Activated T-helper 9 cell treated with anti-CD3 and anti-CD28 coated beads, Interleukin-2, amount 50 U/mL, for 16 hours (primary cell): ENCODE data around the gene PRR15.
"Not testable (repeated sequence)": the region's sequence is repeated elsewhere in the genome, so short reads cannot be mapped to it uniquely, and the experiment has no call there.

Experiments
- DNase-seq: peaks from one replicate; pipeline ENCODE4 v3.0.0-alpha.2; 2020; ENCODE audit warnings: low read depth

The PRR15 gene, protein sequence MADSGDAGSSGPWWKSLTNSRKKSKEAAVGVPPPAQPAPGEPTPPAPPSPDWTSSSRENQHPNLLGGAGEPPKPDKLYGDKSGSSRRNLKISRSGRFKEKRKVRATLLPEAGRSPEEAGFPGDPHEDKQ

DNA sequence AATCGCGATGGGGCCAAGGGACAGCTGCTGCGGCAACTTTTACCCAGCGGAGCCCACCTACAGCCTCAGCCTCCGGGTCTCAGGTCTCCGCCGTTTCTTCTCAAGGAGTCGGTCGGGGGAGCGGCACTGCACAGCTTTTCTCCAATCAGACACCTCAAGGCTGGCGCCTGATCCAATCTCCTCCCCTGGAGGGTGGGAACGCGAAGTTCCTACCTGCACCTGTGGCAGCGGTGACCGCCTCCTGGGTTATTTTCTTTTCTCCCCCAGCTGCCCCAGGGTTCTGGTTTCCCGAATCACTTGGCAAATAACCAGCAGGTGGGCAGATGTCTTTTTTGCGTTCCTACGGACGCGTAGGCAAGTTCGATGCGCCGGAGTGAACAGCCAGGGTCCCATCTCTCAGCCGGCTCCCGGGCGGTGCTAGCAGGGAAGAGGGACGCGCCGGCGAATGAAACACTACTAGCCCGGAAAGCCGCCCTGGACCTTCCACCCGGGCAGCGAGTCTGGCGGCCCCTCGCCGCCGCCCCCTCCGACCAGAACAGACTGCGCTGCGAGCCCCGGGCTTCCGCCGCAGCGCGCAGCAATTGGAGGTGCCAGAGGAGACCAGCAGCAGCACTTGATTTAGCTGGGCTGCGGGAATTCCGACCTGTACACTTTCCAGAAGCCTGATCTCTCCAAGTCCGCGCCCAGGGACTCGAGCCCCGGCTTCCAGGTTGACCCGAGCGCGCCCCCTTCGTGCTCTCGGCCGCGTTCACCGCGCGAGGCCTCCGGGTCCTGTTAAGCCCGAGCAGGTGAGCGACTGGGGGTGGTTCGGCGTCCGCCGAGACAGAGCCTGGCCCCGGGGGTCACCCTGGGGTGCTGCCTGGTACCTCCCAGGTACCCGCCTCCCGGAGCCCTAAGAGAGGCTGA, at the start of gene PRR15:
TSS of gene PRR15 (plus strand) at position 246 of the 906 bp plus-strand sequence. CDS start 2,495 bp downstream, outside the sequence.
- DNase-seq = no peak

DNA sequence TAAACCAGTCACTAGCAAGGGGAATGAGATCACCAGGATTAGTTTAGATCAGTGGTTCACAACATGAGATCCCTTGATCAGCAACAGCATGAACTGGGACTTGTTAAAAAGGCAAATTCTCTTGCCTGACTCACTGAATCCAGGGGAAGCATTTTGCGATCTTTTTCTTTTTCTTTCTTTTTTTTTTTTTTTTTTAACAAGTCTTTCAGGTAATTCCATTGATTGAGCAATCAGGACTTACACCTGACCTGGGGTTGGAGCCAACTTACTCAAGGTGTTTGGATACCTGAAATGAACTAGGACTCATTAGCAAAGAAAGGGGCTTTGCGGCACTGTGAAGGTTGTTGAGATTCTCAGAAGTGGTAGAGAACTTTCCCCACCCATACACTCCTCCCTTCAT, 47.1 kb upstream of the PRR15 start:
- no peak for DNase-seq

DNA sequence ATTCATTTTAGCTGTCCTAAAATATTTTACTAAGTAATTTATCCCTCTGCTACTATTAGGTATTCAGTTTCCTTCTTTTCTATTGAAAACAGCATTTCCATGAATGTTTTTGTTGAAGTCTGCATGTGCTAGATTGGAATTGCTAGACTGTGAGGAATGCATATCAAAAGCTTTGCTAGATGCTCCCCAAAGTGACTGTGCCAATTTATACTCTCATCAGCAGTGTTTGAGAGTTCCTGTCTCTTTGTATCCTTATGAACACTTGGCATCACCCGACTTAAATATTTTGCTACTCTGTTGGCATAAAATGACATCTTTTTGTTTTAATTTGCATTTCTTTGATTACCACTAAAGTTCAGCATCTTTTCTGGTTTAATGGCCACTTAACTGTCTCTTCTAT, 45.0 kb upstream of the PRR15 start:
- DNase-seq = no peak

DNA sequence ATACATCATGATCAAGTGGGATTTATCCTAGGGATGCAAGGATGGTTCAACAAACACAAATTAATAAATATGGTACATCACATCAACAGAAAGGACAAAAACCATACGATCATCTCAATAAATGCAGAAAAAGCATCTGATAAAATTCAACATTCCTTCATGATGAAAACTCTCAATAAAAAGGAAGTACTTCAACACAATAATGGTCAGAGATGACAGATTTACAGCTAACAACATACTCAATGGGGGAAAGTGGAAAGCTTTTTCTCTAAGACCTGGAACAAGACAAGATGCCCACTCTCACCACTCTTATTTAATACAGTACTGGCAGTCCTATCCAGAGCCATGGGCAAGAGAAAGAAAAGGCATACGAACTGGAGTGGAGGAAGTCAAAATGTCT, 39.9 kb upstream of the PRR15 start:
- no peak for DNase-seq

DNA sequence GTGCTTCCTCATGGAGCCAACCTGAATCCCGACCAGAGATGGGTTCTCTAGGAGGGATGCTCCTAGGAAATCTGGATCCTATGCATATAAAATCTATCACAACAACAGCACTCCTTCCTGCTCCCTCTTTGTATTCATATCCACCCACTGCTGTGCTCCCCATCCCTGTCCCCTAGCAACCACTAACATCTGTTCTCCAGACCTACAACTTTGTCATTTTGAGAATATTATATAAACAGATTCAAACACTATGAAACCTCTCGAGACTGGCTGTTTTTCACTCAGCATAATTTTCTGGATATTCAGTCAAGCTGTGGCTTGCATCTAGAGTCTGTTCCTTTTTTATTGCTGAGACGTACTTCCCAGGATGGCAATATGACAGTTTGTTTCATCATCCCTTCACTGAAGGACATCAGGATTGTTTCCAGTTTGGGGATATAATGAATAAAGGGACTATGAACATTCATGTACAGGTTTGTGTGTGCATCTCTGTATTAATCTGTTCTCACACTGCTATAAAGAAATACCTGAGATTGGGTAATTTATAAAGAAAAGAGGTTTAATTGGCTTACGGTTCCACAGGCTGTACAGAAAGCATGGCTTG, 36.0 kb upstream of the PRR15 start:
- DNase-seq = no peak

DNA sequence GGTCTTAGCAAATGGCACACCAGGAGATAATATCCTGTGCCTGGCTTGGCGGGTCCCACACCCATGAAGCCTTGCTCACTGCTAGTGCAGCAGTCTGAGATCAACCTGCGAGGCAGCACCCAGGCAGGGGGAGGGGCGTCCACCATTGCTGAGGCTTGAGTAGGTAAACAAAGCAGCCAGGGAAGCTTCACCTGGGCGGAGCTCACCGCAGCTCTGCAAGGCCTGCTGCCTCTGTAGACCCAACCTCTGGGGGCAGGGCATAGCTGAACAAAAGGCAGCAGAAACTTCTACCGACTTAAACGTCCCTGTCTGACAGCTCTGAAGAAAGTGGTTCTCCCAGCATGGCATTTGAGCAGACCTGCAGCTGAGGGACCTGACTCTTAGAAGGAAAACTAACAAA, 35.1 kb upstream of the PRR15 start:
- DNase-seq = not testable (repeated sequence)

DNA sequence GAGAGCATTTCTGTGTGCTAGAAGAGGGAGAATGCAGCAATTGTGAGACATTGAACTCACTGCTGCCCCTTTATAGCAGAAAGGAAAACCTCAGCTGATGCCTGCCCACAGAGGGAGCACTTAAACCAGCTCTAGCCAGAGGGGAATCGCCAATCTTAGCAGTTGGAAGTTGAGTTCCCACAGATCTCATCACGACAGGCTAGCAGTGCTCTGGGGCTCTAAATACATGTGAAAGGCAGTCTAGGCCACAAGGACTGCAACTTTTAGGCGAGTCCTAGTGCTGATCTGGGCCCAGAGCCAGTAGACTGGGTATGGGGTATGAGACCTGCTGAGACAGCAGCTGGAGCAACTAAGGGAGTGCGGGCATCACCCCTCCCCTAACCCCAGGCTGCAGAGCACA, 25.2 kb upstream of the PRR15 start:
- no peak for DNase-seq

DNA sequence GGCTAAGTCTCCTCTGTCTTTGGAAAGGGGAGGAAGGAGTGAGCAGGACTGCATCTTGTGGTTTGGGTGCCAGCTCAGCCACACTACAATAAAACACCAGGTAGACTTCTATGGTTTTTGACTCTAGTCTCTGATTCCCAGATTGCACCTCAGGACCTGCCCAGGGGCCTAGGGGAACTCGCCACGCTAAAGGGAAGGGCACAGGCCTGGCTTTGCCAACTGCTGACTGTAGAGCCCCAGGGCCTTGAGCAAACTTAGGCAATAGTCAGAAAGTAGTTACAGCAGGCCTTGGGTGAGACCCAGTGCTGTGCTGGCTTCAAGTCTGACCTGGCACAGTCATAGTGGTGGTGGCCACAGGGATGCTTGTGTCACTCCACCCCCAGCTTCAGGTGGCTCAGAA, 24.2 kb upstream of the PRR15 start:
- no peak for DNase-seq

DNA sequence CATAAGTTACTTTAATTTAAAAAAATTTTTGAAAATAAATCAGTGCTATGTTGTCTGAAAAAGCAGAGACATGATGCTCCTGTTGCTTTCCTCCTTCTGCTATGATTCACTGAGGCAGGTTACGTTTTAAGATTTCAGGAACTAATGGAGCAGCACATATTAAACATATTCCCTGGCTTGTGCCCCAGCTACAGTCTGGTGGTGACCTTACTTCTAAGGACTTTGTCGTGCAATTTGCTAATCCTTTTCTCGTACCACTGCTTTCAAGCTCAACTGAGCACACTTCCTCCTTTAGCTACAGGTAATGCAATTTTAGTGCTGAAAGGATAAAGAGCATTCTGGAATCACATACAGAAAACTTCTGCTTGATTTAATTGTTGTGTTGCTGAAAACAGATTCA, 16.2 kb upstream of the PRR15 start:
- no peak for DNase-seq

DNA sequence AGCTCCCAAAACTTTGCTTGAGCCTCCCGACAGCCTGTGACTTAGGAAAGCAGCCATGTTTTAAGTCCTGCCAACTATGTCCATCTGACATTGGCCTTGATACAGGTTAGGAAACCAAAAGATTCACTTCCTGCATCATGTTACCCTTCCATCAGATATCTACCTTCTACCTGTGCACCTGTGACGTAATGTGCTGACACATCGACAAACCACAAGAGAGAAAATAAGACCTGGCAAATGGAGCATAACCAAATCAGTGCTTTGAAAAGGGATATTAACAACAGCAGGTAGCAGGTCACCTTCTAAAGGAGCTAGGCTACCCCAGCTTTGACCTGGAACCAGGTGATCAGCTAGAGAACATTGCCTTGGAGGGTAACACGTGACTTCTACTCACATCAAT, 14.8 kb upstream of the PRR15 start:
- no peak for DNase-seq

DNA sequence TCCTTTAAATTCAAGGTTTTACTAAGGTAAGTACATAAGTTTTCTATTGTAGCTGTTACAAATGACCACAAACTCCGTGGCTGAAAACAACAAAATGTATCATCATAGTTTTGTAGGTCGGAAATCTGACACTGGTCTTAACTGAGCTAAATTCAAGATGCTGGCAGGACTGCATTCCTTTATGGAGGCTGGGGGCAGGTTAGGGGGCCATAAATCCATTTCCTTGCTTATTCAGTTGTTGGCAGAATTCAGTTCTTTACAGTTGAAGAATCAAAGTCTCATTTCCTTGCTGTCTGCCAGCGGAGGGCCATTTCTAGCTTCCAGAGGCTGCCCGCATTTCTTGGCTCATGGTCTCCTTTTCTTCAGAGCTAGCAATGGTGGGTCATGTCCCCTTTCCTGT, 11.2 kb upstream of the PRR15 start:
- no peak for DNase-seq

DNA sequence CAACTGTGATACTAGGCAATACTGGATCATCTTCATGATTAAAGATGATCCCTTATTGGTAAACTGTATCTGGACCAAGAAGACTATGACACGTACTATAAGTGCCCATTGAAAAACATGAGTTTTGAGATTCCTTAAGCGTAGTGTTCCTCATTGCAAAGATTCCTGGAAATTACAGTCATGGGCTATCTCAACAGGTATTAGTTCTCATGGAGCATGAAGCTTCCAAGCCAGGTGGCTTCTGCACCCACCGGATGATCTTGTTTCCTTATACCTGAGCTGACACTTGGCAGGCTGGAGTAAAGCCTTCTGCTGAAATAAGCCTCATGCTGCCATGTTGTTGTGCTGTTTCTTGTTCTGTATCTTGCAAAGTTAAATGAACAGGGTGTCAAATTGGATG, 8.6 kb upstream of the PRR15 start:
- DNase-seq = no peak

DNA sequence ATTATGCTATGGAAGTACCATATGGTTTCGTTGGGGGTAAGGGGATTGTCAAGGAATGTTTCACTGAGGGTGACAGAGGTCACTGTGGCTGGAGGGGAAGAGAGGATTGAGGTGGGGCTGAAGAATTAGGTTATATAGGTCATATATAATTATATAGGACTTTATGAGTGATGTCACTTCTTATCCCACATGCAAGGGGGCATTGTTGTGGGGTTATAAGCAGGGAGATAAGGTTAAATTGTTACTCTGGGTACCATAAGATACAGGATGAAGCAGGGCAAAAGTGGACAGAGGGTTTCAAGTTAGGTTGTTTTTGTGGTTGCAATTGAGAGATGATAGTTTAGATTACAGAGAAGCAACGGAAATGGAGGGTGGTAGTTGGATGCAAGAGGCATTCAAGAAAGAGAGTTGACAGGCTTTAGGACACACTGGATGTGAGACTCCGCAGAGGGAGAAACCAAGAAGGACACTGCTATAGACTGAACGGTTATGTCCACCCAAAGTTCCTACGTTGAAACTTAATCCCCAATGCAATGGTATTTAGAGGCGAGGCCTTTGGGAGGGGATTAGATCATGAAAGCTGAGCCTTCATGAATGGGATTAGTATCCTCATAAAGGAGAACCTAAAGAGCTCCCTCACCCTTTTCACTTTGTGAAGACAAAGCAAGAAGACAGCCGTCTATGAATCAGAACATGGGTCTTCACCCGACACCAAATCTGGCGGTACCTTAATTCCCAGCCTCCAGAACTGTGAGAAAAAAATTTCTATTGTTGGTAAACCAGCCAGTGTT, 7.0 kb upstream of the PRR15 start:
- no peak for DNase-seq

DNA sequence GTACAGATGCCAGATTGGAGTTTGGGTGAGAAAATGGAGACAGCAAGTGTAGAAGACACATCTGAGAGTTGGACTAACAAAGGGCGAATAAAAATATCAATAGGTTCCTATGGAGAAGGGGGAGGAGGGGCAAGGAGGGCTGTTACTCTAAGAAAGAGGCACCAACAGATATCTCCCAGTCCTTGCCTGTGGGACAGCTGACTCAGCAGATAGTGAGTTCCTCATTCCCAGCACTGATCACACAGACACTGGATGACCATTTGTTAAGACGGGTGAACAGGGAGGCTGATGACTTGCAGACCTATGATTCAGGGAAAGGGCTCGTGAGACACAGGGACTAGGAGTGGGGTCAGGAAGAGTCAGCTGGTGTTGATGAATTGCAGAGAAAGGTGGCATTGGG, 5.7 kb upstream of the PRR15 start:
- no peak for DNase-seq

DNA sequence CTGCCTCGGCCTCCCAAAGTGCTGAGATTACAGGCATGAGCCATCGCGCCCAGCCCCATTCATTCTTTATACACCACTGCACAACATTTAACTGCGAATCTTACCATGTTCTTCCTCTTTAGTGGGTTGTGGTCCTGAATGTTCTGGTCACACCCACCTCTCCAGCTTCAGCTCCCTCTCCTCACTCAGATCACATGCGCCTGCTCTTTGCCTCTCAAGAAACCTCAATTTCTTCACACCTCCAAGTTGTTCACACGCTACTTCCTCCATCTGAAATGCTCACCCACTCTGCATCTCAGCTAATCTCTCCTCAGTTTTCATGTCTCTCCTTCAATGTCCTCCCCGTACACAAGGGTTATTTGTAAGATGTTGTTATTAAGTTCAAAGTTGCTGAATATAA, 2.4 kb upstream of the PRR15 start:
- no peak for DNase-seq

DNA sequence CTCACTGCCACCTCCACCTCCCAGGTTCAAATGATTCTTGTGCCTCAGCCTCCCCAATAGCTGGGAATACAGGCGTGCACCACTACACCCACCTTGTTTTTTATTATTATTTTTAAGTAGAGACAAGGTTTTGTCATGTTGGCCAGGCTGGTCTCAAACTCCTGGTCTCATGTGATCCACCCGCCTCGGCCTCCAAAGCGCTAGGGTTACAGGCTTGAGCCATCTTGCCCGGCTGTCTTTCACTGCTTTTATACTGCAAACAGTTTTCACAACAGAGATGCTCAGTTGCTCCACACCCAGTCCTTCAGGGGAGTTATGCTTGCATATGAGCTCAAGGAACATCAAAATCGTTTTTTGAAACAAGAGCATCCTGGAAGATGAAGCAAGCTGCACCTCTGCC, 1.3 kb upstream of the PRR15 start:
- DNase-seq = no peak

DNA sequence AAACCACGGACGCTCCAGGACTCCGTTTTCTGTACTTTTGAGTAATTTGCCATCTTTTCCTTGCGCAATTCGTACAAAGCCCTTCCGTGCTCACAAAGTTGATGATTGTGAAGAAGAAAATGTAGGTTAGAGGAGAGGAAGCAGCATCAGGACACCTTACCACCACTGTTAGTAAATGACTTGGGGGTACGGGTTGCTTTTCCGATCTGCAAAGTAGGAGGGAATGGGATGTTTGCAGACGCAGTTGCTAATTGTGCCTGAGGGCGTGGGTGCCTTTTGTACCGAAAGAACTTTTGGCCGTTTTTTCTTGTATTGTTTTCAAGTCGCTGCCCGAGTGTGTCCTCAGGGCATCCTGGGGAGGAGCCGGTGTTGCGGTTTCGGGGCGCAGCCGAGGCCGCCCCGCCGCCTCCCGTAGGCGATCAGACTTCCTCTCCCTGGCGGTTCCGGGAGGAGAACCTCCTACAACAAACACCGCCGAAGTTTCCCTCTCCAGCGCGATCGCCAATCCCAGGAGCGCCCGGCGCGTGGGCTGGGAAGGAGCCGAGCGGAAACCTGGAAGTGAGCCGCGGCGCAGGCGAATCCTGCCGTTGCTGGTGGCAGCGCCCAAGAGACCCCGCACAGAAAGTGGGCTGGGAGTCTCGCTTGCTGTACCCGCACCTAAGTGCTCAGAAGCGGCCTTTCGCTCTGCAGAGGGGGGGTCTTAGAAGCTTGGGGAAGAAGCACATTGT, 1.0 kb downstream of the PRR15 start:
- no peak for DNase-seq

DNA sequence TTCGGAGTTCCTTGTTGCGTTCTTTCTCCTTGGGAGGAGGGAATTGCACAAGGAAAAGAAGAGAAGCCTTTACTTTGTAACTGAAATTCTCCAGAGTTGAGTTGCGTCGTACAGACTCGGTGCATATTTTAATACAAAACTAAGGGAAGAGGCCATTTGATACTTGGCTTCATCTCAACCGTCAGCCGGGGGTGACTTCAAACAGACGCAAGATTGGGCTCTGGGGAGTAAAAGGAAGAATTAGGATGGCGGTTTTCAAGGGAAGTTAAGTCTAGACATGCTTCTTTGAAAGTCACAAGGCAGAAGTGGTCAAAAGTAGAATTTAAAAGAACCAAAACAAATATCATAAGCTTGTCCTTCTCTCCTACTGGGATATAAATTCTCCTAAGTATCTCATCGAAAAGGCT, 1.6 kb downstream of the PRR15 start:
- DNase-seq = no peak

DNA sequence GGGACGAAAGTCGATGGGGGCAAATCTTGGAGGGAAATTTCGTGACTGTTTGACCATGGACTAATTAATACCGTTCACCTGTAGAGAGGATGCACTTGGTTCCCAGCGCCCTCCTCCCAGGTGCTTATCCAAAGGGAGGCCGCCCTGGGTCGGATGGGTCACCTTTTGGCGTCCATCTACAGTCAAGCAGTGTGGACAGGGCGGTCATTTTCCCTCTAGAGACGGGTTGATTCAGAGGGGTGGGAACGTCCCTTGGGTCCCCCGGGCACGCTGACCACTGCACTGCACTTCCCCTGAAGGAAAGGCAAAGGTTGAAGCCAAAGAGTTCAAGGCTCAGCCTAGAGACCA, 2.0 kb downstream of the PRR15 start:
- DNase-seq = no peak

DNA sequence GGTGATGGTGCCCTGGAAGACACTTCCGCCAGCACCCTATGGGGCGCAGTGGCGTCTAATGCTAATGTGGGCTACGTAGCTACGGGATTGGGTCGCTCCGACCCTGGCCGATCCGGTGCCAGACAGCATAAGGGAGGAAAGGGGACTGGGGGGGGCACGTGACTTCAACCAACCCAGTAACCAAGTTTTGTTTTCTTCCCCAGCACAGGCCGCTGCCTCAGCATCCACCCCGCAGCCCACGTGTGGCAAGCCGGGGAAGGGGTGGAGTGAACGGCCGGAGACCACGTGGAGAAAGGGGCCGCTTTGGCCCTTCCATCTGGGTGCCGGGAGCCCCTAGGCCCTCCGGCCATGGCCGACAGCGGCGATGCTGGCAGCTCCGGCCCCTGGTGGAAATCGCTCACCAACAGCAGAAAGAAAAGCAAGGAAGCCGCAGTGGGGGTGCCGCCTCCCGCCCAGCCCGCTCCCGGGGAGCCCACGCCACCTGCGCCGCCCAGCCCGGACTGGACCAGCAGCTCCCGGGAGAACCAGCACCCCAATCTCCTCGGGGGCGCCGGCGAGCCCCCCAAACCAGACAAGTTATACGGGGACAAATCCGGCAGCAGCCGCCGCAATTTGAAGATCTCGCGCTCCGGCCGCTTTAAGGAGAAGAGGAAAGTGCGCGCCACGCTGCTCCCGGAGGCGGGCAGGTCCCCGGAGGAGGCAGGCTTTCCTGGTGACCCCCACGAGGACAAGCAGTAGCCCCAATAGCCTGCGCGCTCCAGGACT, 2.5 kb downstream of the PRR15 start:
- no peak for DNase-seq

DNA sequence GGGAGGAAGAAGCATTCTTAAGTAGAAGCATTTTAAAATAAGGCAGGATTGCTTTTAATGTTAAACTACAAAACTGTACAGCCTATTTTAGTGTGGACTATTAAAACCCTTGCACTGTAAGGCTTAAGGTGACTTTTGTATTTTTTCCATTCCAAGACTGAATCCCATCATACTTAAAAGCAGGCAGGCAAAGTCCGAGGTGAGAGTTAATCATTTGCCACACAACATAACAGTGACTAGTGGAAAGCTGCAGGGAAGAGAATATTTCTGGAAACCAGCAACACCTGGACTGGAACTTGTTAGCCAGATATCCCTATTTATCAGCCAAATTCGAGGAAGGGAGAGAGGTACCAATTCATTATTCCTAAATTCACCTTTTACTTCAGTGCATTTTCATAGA, 3.5 kb downstream of the PRR15 start:
- no peak for DNase-seq
